Liver (tissue), 9 donors: ENCODE measurements around the gene UGT1A4. TPM values are rescaled to one million over a fixed set of nuclear protein-coding genes. Genes with fewer than 3 reads are reported as not detected.

Experiments
- DNase-seq: peaks from one replicate; pipeline ENCODE4 v3.0.0-alpha.2; 2017; ENCODE audit warnings: low spot score
- H3K27ac ChIP-seq, 2 donors: one replicate each; pipeline ENCODE4 v1.7.0; 2013; ENCODE audit warnings: inconsistent platforms in 2 of 2, low read length in 2 of 2, control low read depth in 1 of 2, low read depth in 1 of 2, mild to moderate bottlenecking in 1 of 2
- H3K27me3 ChIP-seq, 4 donors: one replicate each; pipeline versions ENCODE4 v1.6.1 to v1.7.0; 2013; ENCODE audit warnings: low read length in 3 of 4, inconsistent platforms in 1 of 4, mild to moderate bottlenecking in 1 of 4, moderate library complexity in 1 of 4; ENCODE audit not compliant: control insufficient read depth in 4 of 4, insufficient read depth in 4 of 4
- H3K36me3 ChIP-seq, 4 donors: one replicate each; pipeline versions ENCODE4 v1.6.1 to v1.7.0; 2013; ENCODE audit warnings: low read length in 3 of 4, mild to moderate bottlenecking in 3 of 4, low read depth in 1 of 4, moderate library complexity in 1 of 4; ENCODE audit not compliant: control insufficient read depth in 4 of 4, insufficient read depth in 3 of 4
- H3K4me1 ChIP-seq, 4 donors: one replicate each; pipeline versions ENCODE4 v1.6.1 to v1.7.0; 2013; ENCODE audit warnings: low read length in 3 of 4, mild to moderate bottlenecking in 3 of 4, moderate library complexity in 1 of 4; ENCODE audit not compliant: control insufficient read depth in 4 of 4, insufficient read depth in 4 of 4
- H3K4me3 ChIP-seq, 3 donors: one replicate each; pipeline versions ENCODE4 v1.6.1 to v1.7.0; 2013; ENCODE audit warnings: low read length in 3 of 3, control low read depth in 1 of 3, low read depth in 1 of 3, mild to moderate bottlenecking in 1 of 3
- H3K9ac ChIP-seq, 2 donors: one replicate each; pipeline ENCODE4 v1.7.0; 2013; ENCODE audit warnings: low read length in 2 of 2, mild to moderate bottlenecking in 2 of 2, moderate library complexity in 2 of 2, control low read depth in 1 of 2, low read depth in 1 of 2
- H3K9me3 ChIP-seq, 4 donors: one replicate each; pipeline versions ENCODE4 v1.6.1 to v1.7.0; 2013; ENCODE audit warnings: low read length in 3 of 4; ENCODE audit not compliant: control insufficient read depth in 4 of 4
- EGR1 ChIP-seq, 2 donors: IDR thresholded peaks; 2 replicates each; pipeline ENCODE4 v1.6.1; 2016 to 2018; ENCODE audit warnings: antibody characterized with exemption in 2 of 2, low read depth in 2 of 2
- FOXA1 ChIP-seq: IDR thresholded peaks from 2 replicates; pipeline ENCODE4 v1.6.1; 2016; ENCODE audit warnings: antibody characterized with exemption
- FOXA2 ChIP-seq: IDR thresholded peaks from 2 replicates; pipeline ENCODE4 v1.6.1; 2016; ENCODE audit warnings: antibody characterized with exemption
- GABPA ChIP-seq, 2 donors: IDR thresholded peaks in 1 of 2; conservative IDR thresholded peaks in 1 of 2; 2 replicates each; pipeline ENCODE4 v1.6.1; 2016; ENCODE audit warnings: antibody characterized with exemption in 2 of 2, mild to moderate bottlenecking in 1 of 2, moderate library complexity in 1 of 2
- HNF4A ChIP-seq, 2 donors: conservative IDR thresholded peaks; 2 replicates each; pipeline ENCODE4 v1.6.1; 2016; ENCODE audit warnings: antibody characterized with exemption in 2 of 2, mild to moderate bottlenecking in 2 of 2
- JUND ChIP-seq, 2 donors: IDR thresholded peaks; 2 replicates each; pipeline ENCODE4 v1.6.1; 2016; ENCODE audit warnings: antibody characterized with exemption in 2 of 2
- NR2F2 ChIP-seq: IDR thresholded peaks from 2 replicates; pipeline ENCODE4 v1.6.1; 2016; ENCODE audit warnings: antibody characterized with exemption
- RXRA ChIP-seq, 2 donors: IDR thresholded peaks; 2 replicates each; pipeline ENCODE4 v1.6.1; 2017 to 2018; ENCODE audit warnings: antibody characterized with exemption in 2 of 2, mild to moderate bottlenecking in 1 of 2
- SP1 ChIP-seq: IDR thresholded peaks from 2 replicates; pipeline ENCODE4 v1.6.1; 2018; ENCODE audit warnings: antibody characterized with exemption, mild to moderate bottlenecking
- TAF1 ChIP-seq: conservative IDR thresholded peaks from 2 replicates; pipeline ENCODE4 v1.6.1; 2016; ENCODE audit warnings: antibody characterized with exemption, mild to moderate bottlenecking
- WGBS: extraction: QIAGEN DNeasy Blood & Tissue Kit; methylation state at CpG from one replicate; pipeline ENCODE4 v1.1.7; 2013; 5-methylcytosine and 5-hydroxymethylcytosine counted together
- polyA plus RNA-seq, 2 donors: library from polyadenylated mRNA; stranded (reverse) in 1 of 2; unstranded in 1 of 2; fragments of 200-250 nt in 1 of 2; fragments of >200 nt in 1 of 2; fragmentation: Nextera tagmentation in 1 of 2; extraction: Ambion mirVana in 1 of 2; gene quantifications; one replicate each; pipeline versions ENCODE4 v1.2.1 to v1.2.3, GENCODE V29; 2013 to 2015
- total RNA-seq, 2 donors: library from RNA; depleted of rRNA; stranded (reverse); fragments of >200 nt; gene quantifications; one replicate each; pipeline ENCODE4 v1.2.3, GENCODE V29; 2014
- TF ChIP-seq, protein P1 (sequence below): IDR thresholded peaks from 2 replicates; pipeline ENCODE4 v1.6.1; 2016; ENCODE audit warnings: antibody characterized with exemption
- TF ChIP-seq, protein P2 (sequence below): IDR thresholded peaks from 2 replicates; pipeline ENCODE4 v1.6.1; 2016; ENCODE audit warnings: antibody characterized with exemption
- TF ChIP-seq, protein P3 (sequence below): IDR thresholded peaks from 2 replicates; pipeline ENCODE4 v1.6.1; 2016; ENCODE audit warnings: antibody characterized with exemption, mild to moderate bottlenecking
- TF ChIP-seq, protein P4 (sequence below): fragments of 150-350 bp; IDR thresholded peaks from 2 replicates; pipeline ENCODE4 v1.5.1; 2017; ENCODE audit warnings: improper control_type of control experiment, low read depth, low read length; ENCODE audit not compliant: missing input control
- TF ChIP-seq, protein P5 (sequence below): IDR thresholded peaks from 2 replicates; pipeline ENCODE4 v1.6.1; 2016; ENCODE audit warnings: antibody characterized with exemption
- donor health status: healthy.
- donor health status: healthy.
- donor health status: healthy.
- donor health status: healthy.
- donor health status: healthy.

The UGT1A4 gene
- total and polyA plus RNA-seq, 4 donors, result 103 to 446 (median 136) TPM; not detected in 1

DNA sequence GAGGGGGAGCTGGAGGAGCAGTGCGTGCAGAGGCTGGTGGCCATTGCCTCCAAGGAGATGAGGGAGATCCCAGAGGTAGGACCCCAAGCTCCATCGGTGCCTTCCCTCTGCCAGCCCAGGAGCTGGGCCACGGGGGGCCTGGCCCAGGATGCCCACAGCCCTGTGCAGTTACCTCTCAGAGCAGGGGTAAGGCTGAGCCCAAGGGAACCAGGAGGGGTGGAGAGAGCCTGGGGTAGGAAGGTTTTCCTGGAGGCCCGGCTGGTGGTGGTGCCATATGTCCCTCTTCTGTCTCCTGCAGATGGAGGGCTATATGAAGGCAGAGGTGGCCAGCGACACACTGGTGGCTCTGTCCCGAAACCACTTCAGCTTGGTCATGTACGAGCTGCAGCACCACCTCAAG is 71.0 kb downstream of the UGT1A4 start:
- 96% methylated on average over 7 of the region's 7 CpGs for WGBS
- Histone ChIP-seq H3K9me3 (no peaks in the 10 kb centered on the region), H3K4me1 (no peaks in the 10 kb centered on the region)

More for the DNA sequence above, 71.0 kb downstream of the UGT1A4 start:
- Histone ChIP-seq H3K36me3 (no peaks in the 10 kb centered on the region), H3K27ac (no peak overlapping the region), H3K9ac (no peak overlapping the region), H3K4me3 (no peak overlapping the region), H3K27me3 (no peaks in the 10 kb centered on the region)
- TF ChIP-seq, protein P1, sequence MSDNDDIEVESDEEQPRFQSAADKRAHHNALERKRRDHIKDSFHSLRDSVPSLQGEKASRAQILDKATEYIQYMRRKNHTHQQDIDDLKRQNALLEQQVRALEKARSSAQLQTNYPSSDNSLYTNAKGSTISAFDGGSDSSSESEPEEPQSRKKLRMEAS, result no peak
- TF ChIP-seq, protein P2, sequence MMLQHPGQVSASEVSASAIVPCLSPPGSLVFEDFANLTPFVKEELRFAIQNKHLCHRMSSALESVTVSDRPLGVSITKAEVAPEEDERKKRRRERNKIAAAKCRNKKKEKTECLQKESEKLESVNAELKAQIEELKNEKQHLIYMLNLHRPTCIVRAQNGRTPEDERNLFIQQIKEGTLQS, result no peak
- no peak for TF ChIP-seq FOXA1
- TF ChIP-seq, protein P3, sequence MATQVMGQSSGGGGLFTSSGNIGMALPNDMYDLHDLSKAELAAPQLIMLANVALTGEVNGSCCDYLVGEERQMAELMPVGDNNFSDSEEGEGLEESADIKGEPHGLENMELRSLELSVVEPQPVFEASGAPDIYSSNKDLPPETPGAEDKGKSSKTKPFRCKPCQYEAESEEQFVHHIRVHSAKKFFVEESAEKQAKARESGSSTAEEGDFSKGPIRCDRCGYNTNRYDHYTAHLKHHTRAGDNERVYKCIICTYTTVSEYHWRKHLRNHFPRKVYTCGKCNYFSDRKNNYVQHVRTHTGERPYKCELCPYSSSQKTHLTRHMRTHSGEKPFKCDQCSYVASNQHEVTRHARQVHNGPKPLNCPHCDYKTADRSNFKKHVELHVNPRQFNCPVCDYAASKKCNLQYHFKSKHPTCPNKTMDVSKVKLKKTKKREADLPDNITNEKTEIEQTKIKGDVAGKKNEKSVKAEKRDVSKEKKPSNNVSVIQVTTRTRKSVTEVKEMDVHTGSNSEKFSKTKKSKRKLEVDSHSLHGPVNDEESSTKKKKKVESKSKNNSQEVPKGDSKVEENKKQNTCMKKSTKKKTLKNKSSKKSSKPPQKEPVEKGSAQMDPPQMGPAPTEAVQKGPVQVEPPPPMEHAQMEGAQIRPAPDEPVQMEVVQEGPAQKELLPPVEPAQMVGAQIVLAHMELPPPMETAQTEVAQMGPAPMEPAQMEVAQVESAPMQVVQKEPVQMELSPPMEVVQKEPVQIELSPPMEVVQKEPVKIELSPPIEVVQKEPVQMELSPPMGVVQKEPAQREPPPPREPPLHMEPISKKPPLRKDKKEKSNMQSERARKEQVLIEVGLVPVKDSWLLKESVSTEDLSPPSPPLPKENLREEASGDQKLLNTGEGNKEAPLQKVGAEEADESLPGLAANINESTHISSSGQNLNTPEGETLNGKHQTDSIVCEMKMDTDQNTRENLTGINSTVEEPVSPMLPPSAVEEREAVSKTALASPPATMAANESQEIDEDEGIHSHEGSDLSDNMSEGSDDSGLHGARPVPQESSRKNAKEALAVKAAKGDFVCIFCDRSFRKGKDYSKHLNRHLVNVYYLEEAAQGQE, result no peak
- no peak for TF ChIP-seq SP1
- TF ChIP-seq, protein P4, sequence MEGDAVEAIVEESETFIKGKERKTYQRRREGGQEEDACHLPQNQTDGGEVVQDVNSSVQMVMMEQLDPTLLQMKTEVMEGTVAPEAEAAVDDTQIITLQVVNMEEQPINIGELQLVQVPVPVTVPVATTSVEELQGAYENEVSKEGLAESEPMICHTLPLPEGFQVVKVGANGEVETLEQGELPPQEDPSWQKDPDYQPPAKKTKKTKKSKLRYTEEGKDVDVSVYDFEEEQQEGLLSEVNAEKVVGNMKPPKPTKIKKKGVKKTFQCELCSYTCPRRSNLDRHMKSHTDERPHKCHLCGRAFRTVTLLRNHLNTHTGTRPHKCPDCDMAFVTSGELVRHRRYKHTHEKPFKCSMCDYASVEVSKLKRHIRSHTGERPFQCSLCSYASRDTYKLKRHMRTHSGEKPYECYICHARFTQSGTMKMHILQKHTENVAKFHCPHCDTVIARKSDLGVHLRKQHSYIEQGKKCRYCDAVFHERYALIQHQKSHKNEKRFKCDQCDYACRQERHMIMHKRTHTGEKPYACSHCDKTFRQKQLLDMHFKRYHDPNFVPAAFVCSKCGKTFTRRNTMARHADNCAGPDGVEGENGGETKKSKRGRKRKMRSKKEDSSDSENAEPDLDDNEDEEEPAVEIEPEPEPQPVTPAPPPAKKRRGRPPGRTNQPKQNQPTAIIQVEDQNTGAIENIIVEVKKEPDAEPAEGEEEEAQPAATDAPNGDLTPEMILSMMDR, result no peak
- TF ChIP-seq, protein P5, sequence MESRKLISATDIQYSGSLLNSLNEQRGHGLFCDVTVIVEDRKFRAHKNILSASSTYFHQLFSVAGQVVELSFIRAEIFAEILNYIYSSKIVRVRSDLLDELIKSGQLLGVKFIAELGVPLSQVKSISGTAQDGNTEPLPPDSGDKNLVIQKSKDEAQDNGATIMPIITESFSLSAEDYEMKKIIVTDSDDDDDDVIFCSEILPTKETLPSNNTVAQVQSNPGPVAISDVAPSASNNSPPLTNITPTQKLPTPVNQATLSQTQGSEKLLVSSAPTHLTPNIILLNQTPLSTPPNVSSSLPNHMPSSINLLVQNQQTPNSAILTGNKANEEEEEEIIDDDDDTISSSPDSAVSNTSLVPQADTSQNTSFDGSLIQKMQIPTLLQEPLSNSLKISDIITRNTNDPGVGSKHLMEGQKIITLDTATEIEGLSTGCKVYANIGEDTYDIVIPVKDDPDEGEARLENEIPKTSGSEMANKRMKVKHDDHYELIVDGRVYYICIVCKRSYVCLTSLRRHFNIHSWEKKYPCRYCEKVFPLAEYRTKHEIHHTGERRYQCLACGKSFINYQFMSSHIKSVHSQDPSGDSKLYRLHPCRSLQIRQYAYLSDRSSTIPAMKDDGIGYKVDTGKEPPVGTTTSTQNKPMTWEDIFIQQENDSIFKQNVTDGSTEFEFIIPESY, result no peak
- TF ChIP-seq EGR1 (IDR thresholded peaks at IDR 0.05; ENCODE audit: low read depth in 2 of 2), result no peak
- TF ChIP-seq FOXA2, result no peak
- no peak for TF ChIP-seq JUND (IDR thresholded peaks at IDR 0.05)
- no peak for TF ChIP-seq NR2F2
- no peak for TF ChIP-seq HNF4A (conservative IDR thresholded peaks at IDR 0.05)
- no peak for TF ChIP-seq RXRA (IDR thresholded peaks at IDR 0.05)
- TF ChIP-seq TAF1, result no peak
- TF ChIP-seq GABPA (IDR thresholded peaks at IDR 0.05 in 1 of 2, conservative IDR thresholded peaks at IDR 0.05 in 1 of 2), result no peak
- no peak for DNase-seq
